Activated CD8-positive, alpha-beta memory T cell treated with anti-CD3 and anti-CD28 coated beads, Interleukin-2, amount 10 ng/mL, durations not matched to agents 7 days and 5 days (primary cell): ENCODE data around the gene DIPK1A. TPM values are rescaled to one million over a fixed set of nuclear protein-coding genes. Genes with fewer than 3 reads are reported as not detected.

Experiments used
- ATAC-seq: fragments of 150-1000 bp; cut with Tn5 transposase; one replicate; pipeline ENCODE4 v1.10.0; 2021; ENCODE audit warnings: moderate library complexity
- CTCF ChIA-PET: fragments of 350-600 bp; sonication (Branson Sonifier 250); formaldehyde crosslinking; loops from one replicate; lab custom pipeline; 2021; ENCODE audit warnings: antibody characterized with exemption; lab: Charles Lee
- DNase-seq: peaks from one replicate; pipeline ENCODE4 v3.0.0-alpha.2; 2020
- H3K27ac Mint-ChIP-seq: one replicate; pipeline ENCODE4 v1.8.0; 2021; ENCODE audit warnings: mild to moderate bottlenecking, mixed read lengths
- H3K27me3 Mint-ChIP-seq: one replicate; pipeline ENCODE4 v1.8.0; 2021; ENCODE audit warnings: mixed read lengths
- H3K36me3 Mint-ChIP-seq: one replicate; pipeline ENCODE4 v1.8.0; 2021; ENCODE audit warnings: mild to moderate bottlenecking, mixed read lengths
- H3K4me1 Mint-ChIP-seq: one replicate; pipeline ENCODE4 v1.8.0; 2021; ENCODE audit warnings: mixed read lengths
- H3K4me3 Mint-ChIP-seq: one replicate; pipeline ENCODE4 v1.8.0; 2021; ENCODE audit warnings: mild to moderate bottlenecking, moderate library complexity, mixed read lengths
- H3K9me3 Mint-ChIP-seq: one replicate; pipeline ENCODE4 v1.8.0; 2022; ENCODE audit warnings: low read depth, mixed read lengths
- total RNA-seq, 2 experiments: library from RNA; stranded (reverse); gene quantifications; one replicate each; pipeline ENCODE4 v1.2.3, GENCODE V29; 2021

DIPK1A gene
- total RNA-seq, 2 experiments from 2014 or later: 8.6 to 14.3 TPM

DNA sequence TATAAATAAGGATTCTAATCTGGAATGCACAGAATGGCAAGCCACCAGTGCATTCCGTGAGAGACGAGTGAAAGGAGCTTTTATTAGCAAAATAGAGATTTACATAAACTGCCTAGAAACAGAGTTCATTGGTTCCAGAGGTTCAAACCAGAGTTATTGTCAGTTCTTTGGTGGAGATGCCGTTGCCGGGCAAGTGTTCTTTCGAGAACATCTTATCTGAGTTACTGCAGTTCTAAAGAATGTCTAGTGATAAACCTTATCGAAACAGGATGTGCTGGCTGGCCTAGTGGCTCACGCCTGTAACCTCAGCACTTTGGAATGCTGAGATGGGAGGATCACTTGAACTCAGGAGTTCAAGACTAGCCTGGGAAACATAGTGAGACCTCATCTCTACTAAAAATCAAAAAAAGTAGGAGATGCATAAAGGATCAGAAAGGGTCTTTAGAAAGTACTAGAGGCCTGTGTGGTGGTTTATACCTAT is 156.5 kb downstream of the DIPK1A start:
- H3K27ac Mint-ChIP-seq: no peak overlapping the region
- DNase-seq (no peak), ATAC-seq (no peak)
- H3K9me3 Mint-ChIP-seq: no peaks in the 10 kb centered on the region
- H3K36me3 Mint-ChIP-seq: no peaks in the 10 kb centered on the region
- H3K27me3 Mint-ChIP-seq: peaks cover 23% of the 10 kb centered on the region
- H3K4me3 Mint-ChIP-seq: no peak overlapping the region
- CTCF ChIA-PET: no interaction called here
- no peaks in the 10 kb centered on the region for H3K4me1 Mint-ChIP-seq

DNA sequence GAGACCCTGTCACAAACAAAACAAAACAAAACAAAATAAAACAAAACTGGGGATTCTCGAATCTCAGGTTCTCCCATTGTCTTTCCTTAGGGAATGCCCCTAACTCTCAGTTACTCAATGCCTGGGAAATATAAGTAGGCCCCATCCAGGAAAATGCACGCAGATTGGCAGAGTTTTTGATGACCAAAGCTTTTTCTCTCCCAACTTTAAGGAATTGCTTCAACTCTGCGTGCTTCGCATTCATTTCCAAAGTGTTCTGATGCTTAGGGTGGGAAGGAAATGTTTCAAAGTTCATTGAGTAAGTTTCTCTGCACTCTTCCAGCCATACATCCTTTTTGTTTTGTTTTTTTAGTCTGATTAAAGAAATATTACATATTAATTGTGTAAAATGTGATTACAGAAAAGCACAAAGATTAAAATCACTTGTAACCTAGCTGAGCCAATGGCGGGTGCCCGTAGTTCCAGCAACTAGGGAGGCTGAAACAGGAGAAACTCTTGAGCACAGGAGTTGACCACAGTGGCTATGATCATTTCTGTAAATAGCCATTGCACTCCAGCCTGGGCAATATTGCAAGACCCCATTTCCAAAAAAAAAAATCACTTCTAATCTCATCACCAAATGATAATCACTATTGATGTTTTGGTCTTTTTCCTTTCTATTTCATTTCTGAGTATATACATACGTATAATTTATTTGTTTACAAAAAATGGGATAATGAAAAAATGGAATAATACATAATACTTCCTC is 157.9 kb downstream of the DIPK1A start:
- DNase-seq (no peak), ATAC-seq (no peak)
- no peaks in the 10 kb centered on the region for H3K4me1 Mint-ChIP-seq
- H3K4me3 Mint-ChIP-seq: no peak overlapping the region
- no peak overlapping the region for H3K27ac Mint-ChIP-seq
- no peaks in the 10 kb centered on the region for H3K9me3 Mint-ChIP-seq
- CTCF ChIA-PET: interaction anchor here (0.8 to 1.2 kb wide), 3 partner anchors 15 to 54 kb away, joined by 3 read pairs; no protein-coding TSS in a partner anchor
- no peaks in the 10 kb centered on the region for H3K36me3 Mint-ChIP-seq
- H3K27me3 Mint-ChIP-seq: peaks cover 22% of the 10 kb centered on the region

GRCh38 chr1:92797961-92798360 is 163.3 kb downstream of the DIPK1A start:
- CTCF ChIA-PET: no interaction called here
- no peak overlapping the region for H3K4me3 Mint-ChIP-seq
- H3K27ac Mint-ChIP-seq: no peak overlapping the region
- H3K27me3 Mint-ChIP-seq: peaks cover 47% of the 10 kb centered on the region
- H3K9me3 Mint-ChIP-seq: no peaks in the 10 kb centered on the region
- no peak for DNase-seq
- no peak for ATAC-seq
- peaks cover 2% of the 10 kb centered on the region for H3K36me3 Mint-ChIP-seq
- no peaks in the 10 kb centered on the region for H3K4me1 Mint-ChIP-seq

DNA sequence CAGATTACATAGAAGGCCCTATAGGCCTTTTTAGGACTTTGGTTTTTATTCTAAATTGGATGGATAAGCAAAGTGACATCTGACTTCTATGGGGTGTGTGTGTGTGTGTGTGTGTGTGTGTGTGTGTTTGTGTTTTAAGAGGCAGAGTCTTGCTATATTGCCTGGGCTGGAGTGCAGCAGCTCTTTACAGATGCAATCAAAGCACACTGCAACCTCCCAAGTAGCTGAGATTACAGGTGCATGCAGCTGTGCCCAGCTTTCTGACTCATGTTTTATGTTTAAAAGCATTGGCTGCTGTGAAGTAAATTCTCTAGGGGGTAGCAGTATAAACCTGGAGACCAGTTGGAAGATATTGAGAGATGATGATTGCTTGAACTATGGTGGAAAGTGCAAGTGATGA is 164.0 kb downstream of the DIPK1A start:
- Mint-ChIP-seq H3K4me1 (no peaks in the 10 kb centered on the region), H3K27ac (no peak overlapping the region), H3K36me3 (peaks cover 2% of the 10 kb centered on the region), H3K9me3 (no peaks in the 10 kb centered on the region), H3K27me3 (peaks cover 54% of the 10 kb centered on the region), H3K4me3 (no peak overlapping the region)
- ATAC-seq (no peak), DNase-seq (no peak)
- CTCF ChIA-PET: interaction anchor here (0.6 kb wide), 1 partner anchor 182 kb away, joined by 3 read pairs; no protein-coding TSS in a partner anchor

DNA sequence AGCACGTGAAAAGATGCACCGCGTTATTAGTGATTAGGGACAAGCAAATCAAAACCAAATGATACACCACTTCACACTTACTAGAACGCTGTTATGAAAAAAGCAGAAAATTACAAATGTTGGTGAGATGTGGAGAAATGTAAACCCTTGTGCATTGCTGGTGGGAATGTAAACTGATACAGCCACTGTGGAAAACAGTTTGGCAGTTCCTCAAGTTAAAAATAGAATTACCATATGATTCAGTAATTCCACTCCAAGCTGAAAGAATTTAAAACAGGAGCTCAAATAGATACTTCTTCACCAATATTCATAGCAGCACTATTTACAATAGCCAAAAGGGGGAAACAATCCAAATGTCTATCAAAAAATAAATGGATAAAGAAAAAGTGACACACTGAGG is 166.1 kb downstream of the DIPK1A start:
- H3K9me3 Mint-ChIP-seq: no peaks in the 10 kb centered on the region
- peaks cover 66% of the 10 kb centered on the region for H3K27me3 Mint-ChIP-seq
- CTCF ChIA-PET: interaction anchor here (1.6 kb wide), 1 partner anchor 23 kb away, joined by 3 read pairs; no protein-coding TSS in a partner anchor
- H3K4me1 Mint-ChIP-seq: no peaks in the 10 kb centered on the region
- H3K4me3 Mint-ChIP-seq: no peak overlapping the region
- ATAC-seq (no peak), DNase-seq (no peak)
- no peak overlapping the region for H3K27ac Mint-ChIP-seq
- peaks cover 2% of the 10 kb centered on the region for H3K36me3 Mint-ChIP-seq

GRCh38 chr1:92792340-92792782 is 168.9 kb downstream of the DIPK1A start:
- no peak overlapping the region for H3K4me3 Mint-ChIP-seq
- H3K27me3 Mint-ChIP-seq: peaks cover 80% of the 10 kb centered on the region
- H3K4me1 Mint-ChIP-seq: no peaks in the 10 kb centered on the region
- H3K9me3 Mint-ChIP-seq: no peaks in the 10 kb centered on the region
- H3K36me3 Mint-ChIP-seq: peaks cover 2% of the 10 kb centered on the region
- DNase-seq: no peak
- ATAC-seq: no peak
- H3K27ac Mint-ChIP-seq: no peak overlapping the region
- CTCF ChIA-PET: no interaction called here

Other genes with a start within 250 kb of the DIPK1A start
- 10 to 100 TPM in 1 of 2 experiments, 1 to 10 TPM in 1; 2.6 to 14.0 TPM for gene EVI5, start 176.4 kb downstream of the DIPK1A start, total RNA-seq
- gene RPL5, start 129.4 kb downstream of the DIPK1A start, total RNA-seq: 100 to 1,000 TPM; 581 to 800 TPM
- 10 to 100 TPM; 70.6 to 75.7 TPM for gene MTF2, start 117.8 kb upstream of the DIPK1A start, total RNA-seq
- 10 to 100 TPM; 42.9 to 48.2 TPM for gene TMED5, start 219.0 kb upstream of the DIPK1A start, total RNA-seq
- 10 to 100 TPM; 30.5 to 37.7 TPM for gene CCDC18, start 219.3 kb upstream of the DIPK1A start, total RNA-seq